H1 (cell line): ENCODE measurements around the gene TBCD. TPM values are rescaled to one million over a fixed set of nuclear protein-coding genes. Genes with fewer than 3 reads are reported as not detected.

ENCODE experiments used
- CTCF ChIA-PET: fragments of 300-600 bp; sonication (Branson Sonifier 250); formaldehyde crosslinking; loops from one replicate; lab custom pipeline; 2021; ENCODE audit not compliant: partially characterized antibody; lab: Charles Lee
- POLR2A ChIA-PET: fragments of 300-600 bp; sonication (Branson Sonifier 250); formaldehyde crosslinking; loops from one replicate; lab custom pipeline; 2021; ENCODE audit warnings: inconsistent platforms; ENCODE audit not compliant: partially characterized antibody; lab: Charles Lee
- DNase-seq, 2 experiments: peaks; one replicate each; pipeline versions ENCODE4 v3.0.0 to v3.0.0-alpha.2; 2010 to 2022; ENCODE audit warnings: low spot score in 2 of 2, low read depth in 1 of 2, mixed read lengths in 1 of 2
- FAIRE-seq: peaks from 2 replicates; lab custom pipeline; 2011; peaks lifted over from hg19 to GRCh38; lab: Jason Lieb, UNC
- H2AFZ ChIP-seq: 2 replicates; pipeline ENCODE4 v1.8.1; 2012; ENCODE audit warnings: low read length, inconsistent platforms
- H2AK5ac ChIP-seq: 2 replicates; pipeline ENCODE4 v1.6.1; 2013; ENCODE audit warnings: low read depth, low read length
- H2BK120ac ChIP-seq: replicated peaks from 2 replicates; pipeline ENCODE3; 2013; ENCODE audit warnings: low read depth, low read length, inconsistent platforms
- H2BK12ac ChIP-seq: 2 replicates; pipeline ENCODE4 v1.6.1; 2013; ENCODE audit warnings: low read depth, low read length
- H2BK15ac ChIP-seq: 2 replicates; pipeline ENCODE4 v1.6.1; 2013; ENCODE audit warnings: low read length
- H2BK20ac ChIP-seq: 2 replicates; pipeline ENCODE4 v1.6.1; 2013; ENCODE audit warnings: low read length
- H2BK5ac ChIP-seq: 2 replicates; pipeline ENCODE4 v1.6.1; 2013; ENCODE audit warnings: low read depth, low read length
- H3K14ac ChIP-seq: 2 replicates; pipeline ENCODE4 v1.6.1; 2013; ENCODE audit warnings: inconsistent platforms; ENCODE audit not compliant: insufficient read length
- H3K18ac ChIP-seq: 2 replicates; pipeline ENCODE4 v1.6.1; 2013; ENCODE audit warnings: low read length; ENCODE audit errors: extremely low read depth
- H3K23ac ChIP-seq: 2 replicates; pipeline ENCODE4 v1.6.1; 2013; ENCODE audit warnings: inconsistent platforms; ENCODE audit not compliant: insufficient read length
- H3K23me2 ChIP-seq: 2 replicates; pipeline ENCODE4 v1.6.1; 2013; ENCODE audit warnings: low read depth, low read length
- H3K27ac ChIP-seq: 2 replicates; pipeline ENCODE4 v1.6.1; 2011; ENCODE audit warnings: low read depth, low read length, inconsistent platforms
- H3K27me3 ChIP-seq, 4 experiments: replicated peaks in 1 of 4; 1 replicate in 1 of 4; 2 replicates in 3 of 4; pipeline versions ENCODE4 v1.6.1 to v1.8.1; 2011 to 2013; ENCODE audit warnings: low read length in 3 of 4, mild to moderate bottlenecking in 3 of 4, inconsistent platforms in 2 of 4, mixed read lengths in 2 of 4, moderate library complexity in 1 of 4; ENCODE audit not compliant: control insufficient read depth in 3 of 4, insufficient read depth in 3 of 4; ENCODE audit errors: extremely low read depth in 1 of 4
- H3K36me3 ChIP-seq, 4 experiments: 2 replicates each; pipeline versions ENCODE4 v1.6.1 to v1.8.1; 2011 to 2013; ENCODE audit warnings: mild to moderate bottlenecking in 4 of 4, low read length in 3 of 4, moderate library complexity in 2 of 4, control low read depth in 1 of 4, inconsistent platforms in 1 of 4; ENCODE audit not compliant: insufficient read depth in 4 of 4, control insufficient read depth in 2 of 4
- H3K4ac ChIP-seq: replicated peaks from 2 replicates; pipeline ENCODE3; 2013; ENCODE audit warnings: low read length, low read depth, mixed read lengths, inconsistent platforms; ENCODE audit not compliant: insufficient read length
- H3K4me1 ChIP-seq, 4 experiments: replicated peaks in 1 of 4; 1 replicate in 1 of 4; 2 replicates in 3 of 4; pipeline versions ENCODE4 v1.6.1 to v1.8.1; 2011 to 2013; ENCODE audit warnings: low read length in 3 of 4, inconsistent platforms in 2 of 4, mixed read lengths in 1 of 4; ENCODE audit not compliant: insufficient read depth in 4 of 4, control insufficient read depth in 3 of 4
- H3K4me2 ChIP-seq, 2 experiments: 2 replicates each; pipeline versions ENCODE4 v1.6.1 to v1.8.1; 2011 to 2013; ENCODE audit warnings: low read depth in 2 of 2, low read length in 2 of 2, control low read depth in 1 of 2, inconsistent platforms in 1 of 2, mild to moderate bottlenecking in 1 of 2; ENCODE audit not compliant: insufficient read depth in 1 of 2
- H3K4me3 ChIP-seq, 4 experiments: fragments of 200-600, 300-600 bp in 1 of 4; sonication (generic), shearing (Covaris generic), sonication (Bioruptor Twin) in 1 of 4; 2 replicates each; pipeline versions ENCODE4 v1.5.1 to v1.8.1; 2011 to 2016; ENCODE audit warnings: low read length in 4 of 4, low read depth in 3 of 4, control low read depth in 2 of 4, inconsistent platforms in 2 of 4, mild to moderate bottlenecking in 2 of 4, mixed read lengths in 1 of 4, moderate library complexity in 1 of 4; ENCODE audit not compliant: insufficient read depth in 2 of 4; ENCODE audit errors: extremely low read depth in 1 of 4
- H3K56ac ChIP-seq: replicated peaks from 2 replicates; pipeline ENCODE3; 2013; ENCODE audit warnings: low read depth, mild to moderate bottlenecking, mixed read lengths, low read length, inconsistent platforms; ENCODE audit not compliant: insufficient read length
- H3K79me1 ChIP-seq: 2 replicates; pipeline ENCODE4 v1.6.1; 2013; ENCODE audit warnings: low read depth, low read length, control low read depth
- H3K79me2 ChIP-seq, 2 experiments: 2 replicates each; pipeline versions ENCODE4 v1.6.1 to v1.8.1; 2012 to 2013; ENCODE audit warnings: low read length in 2 of 2, mild to moderate bottlenecking in 2 of 2, inconsistent platforms in 1 of 2; ENCODE audit not compliant: insufficient read depth in 2 of 2, control insufficient read depth in 1 of 2
- H3K9ac ChIP-seq, 4 experiments: replicated peaks in 1 of 4; 1 replicate in 1 of 4; 2 replicates in 3 of 4; pipeline versions ENCODE4 v1.6.1 to v1.8.1; 2011 to 2013; ENCODE audit warnings: low read depth in 3 of 4, low read length in 3 of 4, control low read depth in 2 of 4, mild to moderate bottlenecking in 2 of 4, moderate library complexity in 2 of 4, inconsistent platforms in 1 of 4; ENCODE audit errors: extremely low read depth in 1 of 4
- H3K9me3 ChIP-seq, 2 experiments: 2 replicates each; pipeline versions ENCODE4 v1.6.1 to v1.8.1; 2012 to 2013; ENCODE audit warnings: mild to moderate bottlenecking in 2 of 2, moderate library complexity in 2 of 2, control low read depth in 1 of 2, inconsistent platforms in 1 of 2, low read depth in 1 of 2, low read length in 1 of 2, mixed read lengths in 1 of 2; ENCODE audit not compliant: insufficient read depth in 2 of 2
- H4K20me1 ChIP-seq, 2 experiments: replicated peaks in 1 of 2; 2 replicates each; pipeline versions ENCODE3 to v1.8.1; 2011 to 2013; ENCODE audit warnings: inconsistent platforms in 2 of 2, low read length in 2 of 2, mild to moderate bottlenecking in 1 of 2; ENCODE audit not compliant: insufficient read depth in 2 of 2, control insufficient read depth in 1 of 2
- H4K5ac ChIP-seq: 2 replicates; pipeline ENCODE4 v1.6.1; 2013; ENCODE audit warnings: low read length, low read depth, mixed read lengths, inconsistent platforms; ENCODE audit not compliant: insufficient read length
- H4K8ac ChIP-seq: 2 replicates; pipeline ENCODE4 v1.8.0; 2013; ENCODE audit warnings: mild to moderate bottlenecking, moderate library complexity, low read length, inconsistent platforms; ENCODE audit not compliant: insufficient read depth; ENCODE audit errors: extremely low read depth
- H4K91ac ChIP-seq: replicated peaks from 2 replicates; pipeline ENCODE3; 2013; ENCODE audit warnings: low read length, mixed read lengths, inconsistent platforms; ENCODE audit not compliant: insufficient read length
- BCL11A ChIP-seq, 2 experiments: IDR thresholded peaks; one replicate each; pipeline ENCODE4 v1.6.1; 2011; ENCODE audit warnings: low read depth in 2 of 2, low read length in 2 of 2, mild to moderate bottlenecking in 2 of 2
- CBX8 ChIP-seq: fragments of 300-800, 300-1000 bp; sonication (generic); IDR thresholded peaks from 2 replicates; pipeline ENCODE4 v1.7.1; 2016; ENCODE audit warnings: low read depth, low read length, borderline replicate concordance
- CREB1 ChIP-seq: IDR thresholded peaks from 2 replicates; pipeline ENCODE4 v1.6.1; 2012; ENCODE audit warnings: inconsistent platforms
- HDAC2 ChIP-seq, 2 experiments: fragments of 300-600 bp in 1 of 2; sonication (generic) in 1 of 2; IDR thresholded peaks; 2 replicates each; pipeline ENCODE4 v1.6.1; 2011 to 2012; ENCODE audit warnings: low read depth in 2 of 2, low read length in 2 of 2, mild to moderate bottlenecking in 2 of 2, moderate library complexity in 2 of 2, borderline replicate concordance in 1 of 2, inconsistent platforms in 1 of 2
- JUND ChIP-seq: IDR thresholded peaks from 2 replicates; pipeline ENCODE4 v1.6.1; 2011; ENCODE audit warnings: mild to moderate bottlenecking, improper control_type of control experiment, low read length
- KDM4A ChIP-seq: IDR thresholded peaks from one replicate; pipeline ENCODE4 v1.7.1; 2012; ENCODE audit warnings: low read depth, mild to moderate bottlenecking, moderate library complexity, low read length, inconsistent platforms; ENCODE audit not compliant: severe bottlenecking
- MAFK ChIP-seq: IDR thresholded peaks from 2 replicates; pipeline ENCODE4 v1.6.1; 2012; ENCODE audit warnings: low read depth, mild to moderate bottlenecking, improper control_type of control experiment, low read length
- POLR2AphosphoS5 ChIP-seq: IDR thresholded peaks from 2 replicates; pipeline ENCODE4 v1.6.1; 2011; ENCODE audit warnings: low read depth, low read length
- SIN3A ChIP-seq, 2 experiments: IDR thresholded peaks in 1 of 2; conservative IDR thresholded peaks in 1 of 2; 2 replicates each; pipeline ENCODE4 v1.6.1; 2011 to 2012; ENCODE audit warnings: low read length in 2 of 2, improper control_type of control experiment in 1 of 2, low read depth in 1 of 2, mild to moderate bottlenecking in 1 of 2
- SIX5 ChIP-seq: IDR thresholded peaks from 2 replicates; pipeline ENCODE4 v1.6.1; 2011; ENCODE audit warnings: mild to moderate bottlenecking, low read depth, low read length
- USF2 ChIP-seq: IDR thresholded peaks from 2 replicates; pipeline ENCODE4 v1.6.1; 2011; ENCODE audit warnings: low read length, improper control_type of control experiment
- YY1 ChIP-seq: IDR thresholded peaks from 2 replicates; pipeline ENCODE4 v1.6.1; 2011; ENCODE audit warnings: low read depth, mild to moderate bottlenecking, low read length
- whole genome bisulfite sequencing, 2 experiments: shearing (Covaris generic) in 1 of 2; methylation state at CpG; one replicate each; pipeline versions ENCODE4 v1.1.6 to v1.1.7; 2013 to 2015; ENCODE audit warnings: low lambda C conversion rate in 2 of 2, mixed read lengths in 2 of 2, inconsistent platforms in 1 of 2, low coverage in 1 of 2, missing lambda C conversion rate in 1 of 2; ENCODE audit not compliant: insufficient replicate concordance in 2 of 2, insufficient coverage in 1 of 2, insufficient read length in 1 of 2; ENCODE audit errors: extremely low coverage in 1 of 2, missing lambda C conversion rate in 1 of 2; 5-methylcytosine and 5-hydroxymethylcytosine counted together
- polyA plus RNA-seq, 7 experiments: library from polyadenylated mRNA; depleted of rRNA in 3 of 7; stranded (reverse) in 5 of 7; unstranded in 2 of 7; fragments of >200 nt in 5 of 7; fragments of 200-250 nt in 2 of 7; gene quantifications; 1 replicate in 5 of 7; 2 replicates in 1 of 7; 4 replicates in 1 of 7; pipeline versions ENCODE4 v1.2.1 to v1.2.3, GENCODE V29; 2011 to 2013; ENCODE audit warnings: missing spikeins in 2 of 7, mixed read lengths in 2 of 7
- total RNA-seq: library from RNA; stranded (reverse); fragmentation: NEBNext Ultra II Directional; extraction: Animal tissue kit (Norgen Biotek cat#: 25700); gene quantifications from 2 replicates; pipeline ENCODE4 v1.2.1, GENCODE V29; 2021

Gene TBCD
- total and polyA plus RNA-seq, 2 of the 8 experiments (the other 6 are each of a cell fraction or from before 2014, with no cell fraction given) = 118 to 162 TPM

GRCh38 chr17:82865774-82866395 is 114.0 kb downstream of the TBCD start:
- no peak overlapping the region for H2AFZ ChIP-seq
- no peak overlapping the region for H3K23ac ChIP-seq
- peaks cover 0 to 18% of the 10 kb centered on the region in 2 experiments; a peak in 1 of 4 replicates for H3K79me2 ChIP-seq
- no peak overlapping the region for H2BK5ac ChIP-seq
- H3K56ac ChIP-seq = no peak overlapping the region
- H3K9ac ChIP-seq = no peak overlapping the region
- no peak overlapping the region for H2BK12ac ChIP-seq
- H4K91ac ChIP-seq = no peak overlapping the region
- POLR2A ChIA-PET = interaction anchor here (1.1 kb wide), 1 partner anchor 11 kb away, joined by 3 read pairs; no protein-coding TSS in a partner anchor
- no peak overlapping the region for H3K18ac ChIP-seq
- H3K36me3 ChIP-seq = peaks cover 3 to 9% (median 9%) of the 10 kb centered on the region in 4 experiments; a peak in 5 of 8 replicates
- no peak overlapping the region for H3K4me3 ChIP-seq
- no peak overlapping the region for H2BK120ac ChIP-seq
- H3K9me3 ChIP-seq = no peaks in the 10 kb centered on the region
- CTCF ChIA-PET = interaction anchor here (0.6 to 1.3 kb wide), 8 partner anchors 9 to 311 kb away, joined by 3 to 5 read pairs (median 3); no protein-coding TSS in a partner anchor
- H4K8ac ChIP-seq = no peak overlapping the region
- no peak overlapping the region for H3K4ac ChIP-seq
- H4K20me1 ChIP-seq = peaks cover 5 to 22% of the 10 kb centered on the region in 2 experiments
- H4K5ac ChIP-seq = no peak overlapping the region
- 88% methylated on average over 9 of the region's 9 CpGs; no CpG with 5 or more reads in 1 of the 2 experiments for WGBS, 2 experiments
- H3K79me1 ChIP-seq = peaks cover 18% of the 10 kb centered on the region
- H3K4me2 ChIP-seq = no peak overlapping the region
- no peaks in the 10 kb centered on the region for H3K23me2 ChIP-seq
- FAIRE-seq (no peak), DNase-seq (no peak)
- H2BK20ac ChIP-seq = no peak overlapping the region
- H3K14ac ChIP-seq = no peak overlapping the region
- H3K27me3 ChIP-seq = no peaks in the 10 kb centered on the region
- H2AK5ac ChIP-seq = no peak overlapping the region
- H3K27ac ChIP-seq = no peak overlapping the region
- H2BK15ac ChIP-seq = no peak overlapping the region
- H3K4me1 ChIP-seq = peaks cover 0 to 8% (median 2%) of the 10 kb centered on the region in 4 experiments; a peak in 4 of 7 replicates
- no peak for TF ChIP-seq MAFK
- no peak for TF ChIP-seq BCL11A (IDR thresholded peaks at IDR 0.05; ENCODE audit: low read depth in 2 of 2, low read length in 2 of 2)
- no peak for TF ChIP-seq KDM4A
- no peak for TF ChIP-seq USF2
- TF ChIP-seq SIX5 = no peak
- TF ChIP-seq SIN3A (conservative IDR thresholded peaks at IDR 0.05 in 1 of 2, IDR thresholded peaks at IDR 0.05 in 1 of 2; ENCODE audit: low read depth in 1 of 2, low read length in 2 of 2) = no peak
- no peak for TF ChIP-seq POLR2AphosphoS5
- TF ChIP-seq JUND = no peak
- TF ChIP-seq CBX8 = no peak
- TF ChIP-seq HDAC2 (IDR thresholded peaks at IDR 0.05; ENCODE audit: borderline replicate concordance in 1 of 2, low read depth in 2 of 2, low read length in 2 of 2) = no peak
- no peak for TF ChIP-seq CREB1
- TF ChIP-seq YY1 = no peak
